Osteoblast (primary cell): ENCODE results near the gene DNAJC6. TPM values are rescaled to one million over a fixed set of nuclear protein-coding genes. Genes with fewer than 3 reads are reported as not detected.

Source experiments
- DNase-seq: peaks from one replicate; pipeline ENCODE4 v3.0.0; 2011; ENCODE audit warnings: low spot score, mixed read lengths; ENCODE audit not compliant: insufficient read length; ENCODE audit errors: missing footprints
- H2AFZ ChIP-seq: 2 replicates; pipeline ENCODE4 v1.6.0; 2011; ENCODE audit warnings: mild to moderate bottlenecking, low read length
- H3K27ac ChIP-seq: 2 replicates; pipeline ENCODE4 v1.5.1; 2011; ENCODE audit warnings: mild to moderate bottlenecking, low read depth, low read length, moderate library complexity
- H3K27me3 ChIP-seq: 2 replicates; pipeline ENCODE4 v1.6.0; 2012; ENCODE audit warnings: mild to moderate bottlenecking, control low read depth, inconsistent platforms, low read length, moderate library complexity; ENCODE audit not compliant: insufficient read depth
- H3K36me3 ChIP-seq: 2 replicates; pipeline ENCODE4 v1.5.1; 2011; ENCODE audit warnings: mild to moderate bottlenecking, low read length, control low read depth, moderate library complexity; ENCODE audit not compliant: insufficient read depth
- H3K4me1 ChIP-seq: 2 replicates; pipeline ENCODE4 v1.5.1; 2011; ENCODE audit warnings: mild to moderate bottlenecking, low read length, control low read depth, moderate library complexity; ENCODE audit not compliant: insufficient read depth
- H3K4me2 ChIP-seq: 2 replicates; pipeline ENCODE4 v1.6.0; 2011; ENCODE audit warnings: mild to moderate bottlenecking, low read length; ENCODE audit not compliant: insufficient read depth
- H3K4me3 ChIP-seq: fragments of 200-600 bp; sonication (generic); 3 replicates; pipeline ENCODE4 v1.5.1; 2012; ENCODE audit warnings: mild to moderate bottlenecking, low read length, inconsistent platforms; ENCODE audit not compliant: insufficient read depth
- H3K79me2 ChIP-seq: 2 replicates; pipeline ENCODE4 v1.6.0; 2012; ENCODE audit warnings: mild to moderate bottlenecking, low read length, control low read depth, inconsistent platforms; ENCODE audit not compliant: insufficient read depth
- H3K9me3 ChIP-seq: 2 replicates; pipeline ENCODE4 v1.5.1; 2011; ENCODE audit warnings: low read depth, low read length, control low read depth
- H4K20me1 ChIP-seq: 2 replicates; pipeline ENCODE4 v1.6.0; 2012; ENCODE audit warnings: mild to moderate bottlenecking, low read length, control low read depth; ENCODE audit not compliant: insufficient read depth
- total RNA-seq: library from RNA; depleted of rRNA; stranded (reverse); fragments of >200 nt; gene quantifications from 2 replicates; pipeline ENCODE4 v1.2.3, GENCODE V29; 2012
- TF ChIP-seq, protein P1 (sequence below): IDR thresholded peaks from 2 replicates; pipeline ENCODE4 v1.5.1; 2011; ENCODE audit warnings: mild to moderate bottlenecking, low read depth, low read length, moderate library complexity; ENCODE audit errors: extremely low read depth

Gene DNAJC6
- total RNA-seq, 1 donor, result 10.5 TPM

DNA sequence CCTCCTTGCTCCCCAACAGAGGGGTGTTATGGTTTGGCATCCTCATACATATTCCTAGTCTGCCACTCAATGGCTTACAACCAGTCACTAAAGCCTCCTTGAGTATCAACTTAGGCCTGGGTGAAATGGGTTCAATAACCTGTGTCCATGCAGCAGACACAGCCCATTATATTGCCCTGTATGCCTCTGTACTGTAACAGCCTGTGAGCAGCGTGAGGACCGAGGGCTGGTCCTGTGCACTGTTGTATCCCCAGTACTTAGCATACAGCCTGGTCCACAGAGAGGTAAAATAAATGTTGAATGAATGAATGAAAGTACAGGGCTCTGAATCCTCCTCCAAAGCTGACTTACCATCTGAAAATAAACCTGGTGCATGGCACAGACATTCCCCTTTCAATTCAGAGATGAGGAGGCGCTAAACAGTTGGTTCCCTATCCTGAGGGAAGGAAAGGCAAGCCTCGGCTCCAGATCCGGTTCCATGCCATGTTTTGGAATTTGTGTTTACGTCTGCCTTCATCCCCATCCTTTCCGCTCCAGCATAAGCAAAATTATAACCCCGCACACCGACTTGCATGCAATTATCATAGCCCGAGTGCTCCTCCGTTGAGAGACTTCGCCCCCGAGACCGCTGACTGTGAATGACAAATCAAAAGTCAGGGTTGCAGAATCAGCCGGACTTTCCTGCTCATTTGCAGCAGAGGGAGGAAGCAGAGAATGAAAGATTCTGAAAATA is 45.0 kb upstream of the DNAJC6 start:
- Histone ChIP-seq H3K27me3 (no peaks in the 10 kb centered on the region), H3K27ac (peak overlapping the region; percentile 21), H3K9me3 (no peaks in the 10 kb centered on the region), H3K36me3 (no peaks in the 10 kb centered on the region), H3K4me1 (peaks cover 23% of the 10 kb centered on the region), H3K4me3 (peak overlapping the region; percentile 74), H3K4me2 (peak overlapping the region; percentile 97), H4K20me1 (no peaks in the 10 kb centered on the region), H3K79me2 (peaks cover 4% of the 10 kb centered on the region), H2AFZ (peak overlapping the region; percentile 84)
- TF ChIP-seq, protein P1, sequence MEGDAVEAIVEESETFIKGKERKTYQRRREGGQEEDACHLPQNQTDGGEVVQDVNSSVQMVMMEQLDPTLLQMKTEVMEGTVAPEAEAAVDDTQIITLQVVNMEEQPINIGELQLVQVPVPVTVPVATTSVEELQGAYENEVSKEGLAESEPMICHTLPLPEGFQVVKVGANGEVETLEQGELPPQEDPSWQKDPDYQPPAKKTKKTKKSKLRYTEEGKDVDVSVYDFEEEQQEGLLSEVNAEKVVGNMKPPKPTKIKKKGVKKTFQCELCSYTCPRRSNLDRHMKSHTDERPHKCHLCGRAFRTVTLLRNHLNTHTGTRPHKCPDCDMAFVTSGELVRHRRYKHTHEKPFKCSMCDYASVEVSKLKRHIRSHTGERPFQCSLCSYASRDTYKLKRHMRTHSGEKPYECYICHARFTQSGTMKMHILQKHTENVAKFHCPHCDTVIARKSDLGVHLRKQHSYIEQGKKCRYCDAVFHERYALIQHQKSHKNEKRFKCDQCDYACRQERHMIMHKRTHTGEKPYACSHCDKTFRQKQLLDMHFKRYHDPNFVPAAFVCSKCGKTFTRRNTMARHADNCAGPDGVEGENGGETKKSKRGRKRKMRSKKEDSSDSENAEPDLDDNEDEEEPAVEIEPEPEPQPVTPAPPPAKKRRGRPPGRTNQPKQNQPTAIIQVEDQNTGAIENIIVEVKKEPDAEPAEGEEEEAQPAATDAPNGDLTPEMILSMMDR, result no peak
- DNase-seq, result peak; percentile 74

DNA sequence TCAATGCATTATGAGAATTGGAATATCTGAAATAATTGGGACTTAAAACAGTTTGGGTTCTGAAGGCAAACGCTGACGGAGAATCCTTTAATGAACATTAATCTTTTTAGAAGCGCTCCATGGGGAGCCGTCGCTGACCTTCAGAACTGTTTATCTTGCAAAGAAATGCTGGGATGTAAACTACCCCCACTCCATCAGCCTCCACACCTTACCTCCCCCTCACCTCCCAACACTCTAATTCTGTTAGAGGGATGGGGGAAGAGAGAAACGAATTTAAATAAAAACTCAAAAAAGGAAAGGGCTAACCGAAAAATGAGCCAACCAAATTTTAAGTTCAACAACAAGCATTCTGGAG is 44.1 kb upstream of the DNAJC6 start:
- Histone ChIP-seq H3K4me2 (peak overlapping the region; percentile 97), H3K4me3 (peak overlapping the region; percentile 74), H2AFZ (peak overlapping the region; percentile 73), H3K9me3 (no peaks in the 10 kb centered on the region), H3K27me3 (no peaks in the 10 kb centered on the region), H3K36me3 (no peaks in the 10 kb centered on the region), H4K20me1 (no peaks in the 10 kb centered on the region), H3K4me1 (peaks cover 22% of the 10 kb centered on the region), H3K79me2 (peaks cover 3% of the 10 kb centered on the region), H3K27ac (peak overlapping the region; percentile 40)
- no peak for DNase-seq
- TF ChIP-seq, protein P1, result no peak

DNA sequence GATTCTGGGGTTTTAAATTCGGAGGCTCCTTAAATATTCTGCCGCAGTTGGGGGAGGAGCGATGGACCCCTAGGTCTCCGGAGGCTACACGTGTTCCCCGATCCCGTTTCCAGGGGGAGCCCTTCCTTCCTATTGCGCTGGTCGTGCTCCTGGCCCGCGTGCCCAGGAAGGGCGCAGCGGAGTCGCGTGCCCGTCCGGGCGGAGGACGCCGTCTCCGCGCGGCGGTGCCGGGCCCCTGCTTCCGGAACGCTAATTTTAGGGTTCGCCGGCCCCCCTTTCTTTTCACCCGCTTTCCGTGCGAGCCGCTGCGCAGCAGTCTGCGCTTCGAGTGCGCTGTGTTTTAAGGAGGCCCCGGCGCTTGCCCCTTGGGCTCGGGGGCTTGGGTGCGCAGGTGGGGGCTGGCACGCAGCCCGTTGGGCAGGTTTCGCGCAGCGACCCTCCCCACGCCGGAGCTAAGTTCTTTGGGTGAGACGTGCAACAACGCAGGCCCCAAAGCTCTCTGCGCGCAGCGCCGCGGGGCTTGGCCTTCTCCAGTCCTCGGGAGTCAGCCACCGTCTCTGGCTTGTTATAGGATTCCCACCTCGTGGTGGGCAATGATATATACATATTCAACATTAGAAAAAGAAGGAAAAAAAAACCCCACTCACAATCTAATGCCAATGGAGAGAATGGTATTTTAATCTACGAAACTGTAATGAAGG is 43.5 kb upstream of the DNAJC6 start:
- Histone ChIP-seq H3K4me1 (peaks cover 17% of the 10 kb centered on the region), H3K27me3 (no peaks in the 10 kb centered on the region), H3K27ac (peak overlapping the region; percentile 40), H2AFZ (peak overlapping the region; percentile 73), H4K20me1 (no peaks in the 10 kb centered on the region), H3K79me2 (peaks cover 3% of the 10 kb centered on the region), H3K4me2 (peak overlapping the region; percentile 97), H3K4me3 (peak overlapping the region; percentile 74), H3K36me3 (no peaks in the 10 kb centered on the region), H3K9me3 (no peaks in the 10 kb centered on the region)
- peak; percentile 92 for DNase-seq
- TF ChIP-seq, protein P1, result peak; percentile 29

DNA sequence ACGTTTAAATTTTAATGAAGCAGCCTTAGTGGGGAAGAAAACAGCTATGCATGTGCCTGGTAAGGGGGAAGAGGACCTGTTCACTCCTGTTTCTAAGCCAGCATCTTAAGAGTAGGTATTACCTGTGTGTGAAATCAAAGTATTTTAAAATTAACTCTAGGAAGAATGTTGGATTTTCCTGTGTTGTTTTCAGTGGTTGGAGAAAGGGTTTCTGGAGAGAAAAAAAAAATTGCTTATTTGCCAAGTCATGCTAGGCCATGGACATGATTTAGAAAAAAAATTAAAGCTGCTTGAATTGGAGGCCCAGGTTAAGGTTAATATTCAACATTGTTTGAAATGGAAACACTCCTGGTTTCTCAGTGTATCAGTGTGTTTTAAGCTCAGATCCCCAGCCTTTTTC is 42.9 kb upstream of the DNAJC6 start:
- Histone ChIP-seq H3K9me3 (no peaks in the 10 kb centered on the region), H3K36me3 (no peaks in the 10 kb centered on the region), H3K4me3 (peak overlapping the region; percentile 74), H3K79me2 (peaks cover 3% of the 10 kb centered on the region), H3K4me1 (peaks cover 13% of the 10 kb centered on the region), H4K20me1 (no peaks in the 10 kb centered on the region), H3K4me2 (peak overlapping the region; percentile 97), H3K27me3 (no peaks in the 10 kb centered on the region), H3K27ac (no peak overlapping the region), H2AFZ (peak overlapping the region; percentile 73)
- no peak for DNase-seq
- TF ChIP-seq, protein P1, result no peak
